ENCODE data around the gene NGLY1. TPM values are rescaled to one million over a fixed set of nuclear protein-coding genes. Genes with fewer than 3 reads are reported as not detected.

Gene NGLY1
- total RNA-seq, 1 donor: 36.3 TPM

GRCh38 chr3:25678581-25678980, 104.7 kb downstream of the NGLY1 start:
- no peak for TF ChIP-seq CTCF (IDR thresholded peaks at IDR 0.05; ENCODE audit: insufficient read depth, low read depth, low read length)
- no peak overlapping the region for H3K4me3 ChIP-seq (ENCODE audit: low read depth, low read length)
- no peak for DNase-seq (ENCODE audit: low read depth)

- no peak for TF ChIP-seq CTCF (IDR thresholded peaks at IDR 0.05; ENCODE audit: insufficient read depth, low read depth, low read length)
- no peak overlapping the region for H3K4me3 ChIP-seq (ENCODE audit: low read depth, low read length)
- no peak for DNase-seq (ENCODE audit: low read depth)
Measured at GRCh38 chr3:25677121-25677520, 106.1 kb downstream of the NGLY1 start.

- DNase-seq (ENCODE audit: low read depth): no peak
- no peak overlapping the region for H3K4me3 ChIP-seq (ENCODE audit: low read depth, low read length)
- TF ChIP-seq CTCF (IDR thresholded peaks at IDR 0.05; ENCODE audit: insufficient read depth, low read depth, low read length): no peak
Measured at GRCh38 chr3:25674670-25675069, 108.6 kb downstream of the NGLY1 start.

GRCh38 chr3:25673738-25674298, 109.4 kb downstream of the NGLY1 start:
- TF ChIP-seq CTCF (IDR thresholded peaks at IDR 0.05; ENCODE audit: insufficient read depth, low read depth, low read length): no peak
- no peak for DNase-seq (ENCODE audit: low read depth)
- H3K4me3 ChIP-seq (ENCODE audit: low read depth, low read length): no peak overlapping the region

Small RNA genes within 50 kb of the gene (small RNA-seq; reads per million reads assigned to genes)
- not detected for gene CRIP1P2

Other genes starting within 250 kb of the NGLY1 start
- gene TOP2B, start 118.5 kb downstream of the NGLY1 start, total RNA-seq: 86.7 and 88.5 TPM in 2 replicates
- 8.2 and 8.4 TPM in 2 replicates for gene OXSM, start 6.6 kb upstream of the NGLY1 start, total RNA-seq

Measured in fibroblast of villous mesenchyme (primary cell).